Middle frontal gyrus (tissue), 1 donor: ENCODE data around the gene CNKSR1.
"Not testable (repeated sequence)": the region's sequence is repeated elsewhere in the genome, so short reads cannot be mapped to it uniquely, and the experiment has no call there.

ENCODE experiments used
- DNase-seq: peaks from one replicate; pipeline ENCODE4 v3.0.0-alpha.2; 2015; ENCODE audit warnings: low spot score; ENCODE audit errors: extremely low spot score

Gene CNKSR1

GRCh38 chr1:26224606-26225005, 47.3 kb downstream of the CNKSR1 start:
- DNase-seq = no peak

DNA sequence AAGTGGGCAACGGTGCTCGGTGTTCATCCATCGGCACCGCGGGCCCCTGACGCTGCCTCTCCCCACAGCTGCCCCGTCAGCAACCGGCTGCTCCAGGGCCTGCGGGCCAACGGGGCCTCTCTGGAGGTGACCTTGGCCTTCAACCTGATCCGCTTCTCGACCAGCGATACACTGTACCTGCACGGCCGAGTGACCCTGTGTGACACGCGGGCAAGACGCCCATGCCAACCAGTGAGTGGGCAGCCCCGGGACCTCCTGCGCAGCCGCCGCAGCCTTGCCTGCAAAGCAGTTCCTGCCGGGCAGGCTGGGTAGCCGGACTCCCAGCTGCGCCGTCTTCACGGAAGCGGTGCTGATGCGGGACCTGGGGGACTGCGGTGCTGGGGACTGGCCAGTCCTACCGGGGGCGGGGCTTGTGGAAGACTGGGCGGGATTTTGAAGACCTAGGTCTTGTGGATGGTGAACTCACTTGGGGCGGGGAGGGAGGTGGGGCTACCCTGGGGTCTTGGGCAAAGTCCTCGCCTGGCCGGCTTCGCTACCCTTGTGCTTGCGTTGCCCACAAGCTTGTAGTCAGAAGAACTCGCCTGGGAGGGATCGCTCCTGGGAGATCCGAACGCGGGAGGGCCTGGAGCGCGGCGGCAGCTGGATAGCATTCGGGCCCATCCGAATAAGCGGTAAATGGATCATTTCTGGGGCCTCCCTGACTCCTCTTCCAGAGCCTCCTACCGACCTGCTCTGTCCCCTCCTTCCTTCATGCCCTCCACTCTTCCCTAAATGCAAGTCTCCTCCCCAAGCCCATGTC, 47.9 kb downstream of the CNKSR1 start:
- DNase-seq = peak; percentile 2

DNA sequence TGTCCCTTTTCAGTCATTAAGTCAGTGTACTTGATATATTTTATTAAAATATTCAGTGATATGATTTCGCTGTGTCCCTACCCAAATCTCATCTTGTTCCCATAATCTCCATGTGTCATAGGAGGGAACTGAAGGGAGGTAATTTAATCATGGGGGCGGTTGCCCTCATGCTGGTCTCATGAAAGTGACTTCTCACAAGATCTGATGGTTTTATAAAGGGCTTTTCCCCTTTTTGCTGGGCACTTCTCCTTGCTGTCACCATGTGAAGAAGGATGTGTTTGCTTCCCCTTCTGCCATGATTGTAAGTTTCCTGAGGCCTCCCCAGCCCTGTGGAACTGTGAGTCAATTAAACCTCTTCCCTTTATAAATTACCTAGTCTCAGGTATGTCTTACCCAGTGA, 53.4 kb downstream of the CNKSR1 start:
- DNase-seq = not testable (repeated sequence)

DNA sequence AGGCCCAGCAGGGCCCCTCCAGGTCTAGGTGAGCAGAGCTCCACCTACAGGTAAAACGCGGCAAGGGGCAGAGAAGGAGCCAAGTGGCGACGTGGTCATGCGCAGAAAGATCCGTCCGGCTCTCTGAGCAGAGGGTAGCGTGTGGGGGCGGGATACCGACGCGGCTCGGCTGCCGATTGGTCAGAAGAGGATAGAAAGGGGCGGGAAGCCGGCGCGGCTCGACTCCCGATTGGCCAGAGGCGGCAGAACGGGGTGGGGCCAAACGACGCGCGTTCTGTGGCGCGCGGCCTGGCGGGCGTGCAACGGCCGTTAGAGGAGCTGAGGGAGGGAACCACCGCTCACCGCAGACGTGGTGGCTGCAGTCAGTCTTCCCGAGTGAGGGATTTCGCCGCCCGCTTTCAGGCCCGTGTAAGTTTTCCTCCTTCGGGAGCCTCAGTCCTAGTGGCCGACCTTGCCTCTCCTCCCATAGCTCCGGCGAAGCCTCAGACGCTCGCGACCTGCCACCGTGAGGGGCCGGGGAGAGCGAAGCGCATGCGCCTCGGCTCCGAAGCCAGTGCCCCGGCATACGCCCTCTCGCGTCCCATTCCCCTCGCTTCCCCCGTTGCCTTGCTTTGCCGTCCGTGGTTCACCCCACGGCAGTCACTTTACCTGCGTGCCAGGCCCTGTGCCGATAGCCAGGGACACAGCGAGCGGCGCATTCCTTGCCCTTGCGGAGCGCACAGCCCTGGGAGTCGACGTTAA, 56.8 kb downstream of the CNKSR1 start, which contains the start of gene CEP85:
Gene CEP85 (plus strand): TSS at position 298 of the 741 bp plus-strand sequence. CDS start 5,584 bp downstream, outside the sequence.
- DNase-seq = peak; percentile 96

- DNase-seq = no peak
Observed at GRCh38 chr1:26234644-26235370, 57.5 kb downstream of the CNKSR1 start.

- DNase-seq = no peak
Observed at GRCh38 chr1:26237230-26237966, 60.1 kb downstream of the CNKSR1 start.
